DMS53 treated with DMSO at 0.1 percent for 48 hours (cell line): ENCODE measurements around the gene EGR2.

Source experiments
- DNase-seq: peaks from one replicate; lab custom pipeline; 2025; ENCODE audit not compliant: unreplicated experiment; lab: John Stamatoyannopoulos, UW

Gene EGR2

GRCh38 chr10:62816331-62817120 is at the start of gene EGR2:
EGR2 (minus strand) TSS chr10:62816366; CDS start chr10:62816029, 337 bp downstream.
- DNase-seq, result peak; percentile 80

GRCh38 chr10:62862447-62862846 is 46.3 kb upstream of the EGR2 start:
- DNase-seq, result no peak

GRCh38 chr10:62861507-62861906 is 45.3 kb upstream of the EGR2 start:
- no peak for DNase-seq

- no peak for DNase-seq
Measured at GRCh38 chr10:62860946-62861345, 44.8 kb upstream of the EGR2 start.

DNA sequence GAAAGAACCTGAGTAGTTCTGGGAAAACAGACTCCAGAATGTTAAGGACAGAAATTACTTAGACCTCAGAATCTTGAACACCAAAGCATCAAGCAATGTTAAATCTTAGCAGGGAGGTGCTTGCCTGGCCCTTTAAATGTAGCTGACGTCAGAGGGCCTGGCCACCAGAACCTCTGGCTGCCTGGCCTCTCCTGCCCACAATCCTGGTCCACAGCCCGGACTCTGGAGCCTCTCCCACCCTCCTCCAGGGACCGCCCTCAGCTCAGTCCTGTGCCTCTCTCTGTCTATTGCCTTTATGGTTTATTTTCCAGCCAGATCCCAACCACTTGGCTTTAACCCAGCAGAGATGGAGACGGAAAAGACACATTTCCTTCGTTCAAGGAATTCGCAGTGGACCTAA is 42.2 kb upstream of the EGR2 start:
- no peak for DNase-seq

DNA sequence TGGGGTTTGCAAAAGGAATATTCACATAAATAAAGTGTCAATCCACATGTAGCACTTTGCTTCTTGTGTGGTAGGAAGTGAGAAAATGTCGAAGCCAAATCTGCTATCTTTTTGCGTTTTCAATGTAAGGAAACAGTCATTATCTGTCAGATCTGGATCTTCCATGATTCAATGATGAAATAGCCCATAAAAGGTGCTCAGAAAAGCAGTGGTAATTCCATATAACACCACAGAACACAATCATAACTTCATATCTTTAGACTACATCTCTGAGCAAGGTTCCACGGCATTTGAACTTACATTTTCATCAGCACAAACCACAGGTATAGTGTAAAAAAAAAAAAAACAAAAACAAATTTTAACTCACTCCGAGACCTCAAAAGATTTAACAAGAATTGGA is 39.9 kb upstream of the EGR2 start:
- no peak for DNase-seq

DNA sequence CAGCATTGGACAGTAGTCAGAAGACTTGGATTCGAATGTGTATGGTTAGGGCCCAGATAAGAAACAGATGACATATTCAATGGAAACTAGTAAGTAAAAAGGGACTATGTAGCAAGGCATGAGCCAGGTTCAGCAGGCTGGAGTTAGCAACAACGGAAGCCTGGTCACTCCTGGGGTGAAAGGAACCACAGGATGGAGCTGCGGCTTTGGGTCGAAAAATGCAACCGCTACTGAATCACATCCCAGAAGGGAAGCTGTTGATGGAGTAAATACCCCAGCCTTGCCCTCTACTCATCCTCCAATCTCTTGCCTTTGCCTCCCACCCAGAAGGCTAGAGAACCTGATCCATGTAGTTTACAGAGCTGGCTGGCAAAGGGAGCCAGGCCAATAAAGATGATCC is 37.5 kb upstream of the EGR2 start:
- no peak for DNase-seq

DNA sequence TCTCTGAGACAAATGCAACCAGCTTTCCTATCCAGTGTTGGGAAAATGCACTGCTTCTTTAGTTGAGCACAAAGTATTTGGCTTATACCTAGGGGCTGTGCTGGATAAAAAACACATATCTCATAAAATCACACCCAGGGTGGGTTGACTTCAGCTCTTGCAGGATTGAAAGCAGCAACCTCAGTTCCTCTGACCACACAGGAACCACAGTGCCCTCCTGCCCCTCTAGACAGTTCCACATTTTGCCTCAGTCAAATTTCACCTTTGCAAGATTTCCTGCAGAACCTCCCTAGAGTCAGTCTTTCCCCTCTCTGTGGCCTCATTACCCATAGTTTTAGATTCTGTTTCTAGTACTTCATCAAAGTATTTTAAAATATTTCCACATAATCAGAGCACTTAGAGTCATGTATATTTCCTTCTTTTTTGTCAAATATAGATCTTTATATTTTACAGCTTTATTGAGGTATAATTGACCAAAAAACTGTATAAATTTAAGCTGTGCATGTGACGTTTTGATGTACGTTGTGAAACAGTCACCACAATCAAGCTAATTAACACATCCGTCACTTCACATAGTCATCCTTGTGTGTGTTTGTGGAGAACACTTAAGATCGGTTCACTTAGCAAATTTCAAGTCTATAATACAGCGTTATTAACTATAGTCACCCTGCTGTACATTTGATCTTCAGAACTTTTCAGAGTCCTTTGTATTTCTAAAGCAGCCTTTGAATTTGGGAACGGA is 37.0 kb upstream of the EGR2 start:
- DNase-seq, result no peak

- no peak for DNase-seq
Measured at GRCh38 chr10:62851442-62851841, 35.3 kb upstream of the EGR2 start.

DNA sequence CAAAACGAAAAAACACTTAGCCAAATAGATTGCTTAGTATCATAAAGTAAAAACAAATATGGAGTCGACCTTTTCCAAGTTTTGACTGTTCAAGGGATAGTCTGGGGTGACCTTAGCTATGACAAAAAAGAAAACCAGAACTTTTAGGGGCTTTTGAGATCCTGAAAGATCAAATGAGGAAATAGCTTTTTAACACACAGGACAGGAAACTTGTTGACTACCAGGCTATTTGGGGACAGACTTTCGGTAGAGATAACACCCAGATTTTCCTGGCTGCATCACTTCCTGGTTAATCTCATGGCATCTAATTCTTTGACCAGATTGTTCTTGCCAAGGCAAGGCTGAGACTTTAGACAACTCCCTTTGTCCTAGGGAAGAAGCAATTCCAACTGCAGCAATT is 34.5 kb upstream of the EGR2 start:
- DNase-seq, result no peak

- DNase-seq, result no peak
Measured at GRCh38 chr10:62847433-62847832, 31.3 kb upstream of the EGR2 start.

DNA sequence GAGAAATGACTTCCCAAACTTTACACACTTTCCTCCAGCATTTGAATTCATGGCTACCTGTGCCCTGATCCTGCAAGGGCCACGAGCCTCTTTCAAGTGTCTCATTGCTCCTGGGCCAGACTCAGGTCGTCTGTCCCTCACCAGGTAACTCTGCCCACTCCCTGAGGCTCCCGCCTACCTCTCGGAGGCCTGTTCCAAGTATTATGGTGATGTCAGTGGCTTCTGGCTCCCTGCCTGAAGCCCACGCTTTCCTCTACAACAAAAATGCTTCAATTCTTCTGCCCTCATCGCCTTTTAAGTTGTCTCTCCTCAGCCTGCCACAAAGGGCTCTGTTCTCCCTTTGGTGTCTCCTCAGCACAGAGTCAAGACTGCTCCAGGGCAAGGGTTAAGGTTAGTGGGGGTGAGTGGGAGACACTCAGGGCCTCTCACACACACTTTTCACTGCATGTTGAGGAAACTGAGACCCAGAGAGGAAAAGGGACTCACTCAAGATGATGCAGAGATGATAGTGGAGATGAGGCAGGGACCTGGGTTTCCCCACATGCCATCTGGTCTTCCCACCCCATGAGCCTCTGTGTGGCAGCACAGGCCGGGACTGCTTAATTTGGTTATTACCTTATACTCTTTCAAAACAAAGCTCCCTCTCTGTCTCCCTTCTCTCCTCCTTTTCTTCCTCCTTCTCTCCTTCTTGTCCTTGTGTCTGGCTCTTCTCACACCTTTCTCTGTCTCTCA is 28.3 kb upstream of the EGR2 start:
- DNase-seq, result no peak

- DNase-seq, result no peak
Measured at GRCh38 chr10:62843600-62843999, 27.4 kb upstream of the EGR2 start.

GRCh38 chr10:62842983-62843382 is 26.8 kb upstream of the EGR2 start:
- no peak for DNase-seq

- DNase-seq, result no peak
Measured at GRCh38 chr10:62839590-62839989, 23.4 kb upstream of the EGR2 start.

DNA sequence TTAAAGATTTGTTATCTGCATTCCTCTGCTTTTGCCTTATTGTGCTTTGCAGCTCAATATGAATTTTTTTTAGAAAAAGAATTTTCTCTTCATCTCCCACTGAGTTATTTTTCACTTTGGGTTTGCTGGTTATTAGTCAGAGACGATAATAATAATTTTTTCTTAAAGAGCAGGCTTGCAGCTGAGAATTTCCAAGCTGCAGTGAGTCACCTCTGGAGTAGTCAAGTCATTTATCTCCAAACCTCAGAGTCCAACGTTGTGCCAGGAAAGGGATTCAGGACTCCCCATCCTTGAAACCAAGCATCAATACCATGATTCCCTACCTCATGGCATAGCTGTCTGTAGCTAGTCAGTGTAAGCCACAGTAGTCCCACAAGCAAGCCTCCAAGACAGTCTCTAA is 15.2 kb upstream of the EGR2 start:
- no peak for DNase-seq

DNA sequence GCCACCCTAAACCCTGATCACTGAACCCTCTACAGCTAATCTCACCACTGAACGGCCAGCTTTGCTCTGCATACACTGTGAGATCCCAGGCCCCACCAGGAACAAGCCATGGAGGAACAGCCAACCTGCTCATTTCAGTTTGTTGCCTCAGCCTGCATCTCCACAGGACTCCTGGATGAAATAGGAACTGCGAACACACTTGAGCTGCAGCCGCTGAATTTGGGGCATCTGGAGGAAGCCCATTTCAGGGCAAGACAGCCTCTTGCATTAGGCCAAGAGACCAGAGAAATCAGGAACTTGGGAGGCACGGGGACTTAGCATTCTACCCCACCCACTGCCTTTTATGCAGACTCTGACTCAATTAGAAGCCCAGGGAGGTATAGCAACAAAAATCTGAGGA is 14.5 kb upstream of the EGR2 start:
- DNase-seq, result no peak

GRCh38 chr10:62829622-62830021 is 13.5 kb upstream of the EGR2 start:
- DNase-seq, result no peak

GRCh38 chr10:62826273-62826672 is 10.1 kb upstream of the EGR2 start:
- no peak for DNase-seq

DNA sequence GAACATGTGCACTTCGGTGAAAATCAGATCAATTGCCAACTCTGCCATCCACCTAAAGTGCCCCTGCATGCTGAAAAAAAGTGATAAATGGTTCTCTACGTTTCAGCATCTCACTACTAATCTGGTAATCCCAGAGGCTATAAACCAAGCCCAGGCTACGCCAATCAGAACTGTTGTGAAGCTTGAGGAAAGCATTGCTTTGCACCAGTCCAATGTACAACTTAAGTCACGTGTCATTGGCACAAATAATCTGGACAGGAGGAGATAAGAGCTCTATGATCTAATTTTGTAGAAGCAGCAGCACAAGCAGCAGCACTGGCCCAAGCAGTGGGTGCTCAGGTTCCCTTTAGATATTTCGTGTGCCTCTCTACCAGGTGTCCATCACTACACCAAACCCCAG is 4.4 kb upstream of the EGR2 start:
- no peak for DNase-seq

DNA sequence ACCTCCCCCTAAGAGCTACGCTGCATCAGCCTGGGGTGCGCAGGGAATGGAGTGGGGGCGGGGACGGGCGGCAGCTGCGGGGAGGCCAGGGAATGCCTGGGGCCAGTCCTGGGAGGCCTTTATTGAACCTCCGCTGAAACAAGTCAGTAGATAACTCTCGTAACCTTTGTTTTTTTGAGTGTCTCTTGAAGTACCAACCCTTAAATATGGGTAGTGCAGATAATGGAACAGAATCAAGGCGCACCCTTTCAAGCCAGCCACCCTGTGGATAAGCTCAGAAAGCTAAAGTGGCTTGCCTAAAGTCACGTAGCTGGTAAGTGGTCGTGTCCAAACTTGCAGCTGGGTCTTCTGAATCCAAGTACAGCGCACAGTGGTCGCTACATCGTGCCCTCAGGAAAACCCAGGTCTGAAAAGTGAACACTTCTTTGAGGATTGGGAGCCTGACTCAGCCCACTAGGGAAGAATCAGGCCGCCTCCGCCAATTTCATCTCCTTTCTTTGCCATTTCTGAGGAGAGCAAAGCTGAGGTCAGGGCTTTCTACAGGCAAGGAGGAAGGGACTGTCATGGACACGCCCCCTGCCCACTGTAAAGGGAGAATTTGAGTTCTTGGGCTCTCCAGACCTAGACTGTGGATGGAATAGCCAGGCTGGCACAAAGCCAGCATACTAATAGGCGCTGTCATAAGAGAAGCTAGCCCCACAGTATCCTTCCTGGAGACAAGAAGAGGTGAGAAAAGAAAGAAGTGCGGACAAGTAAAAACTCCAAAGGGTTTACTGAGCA is 3.2 kb upstream of the EGR2 start:
- no peak for DNase-seq
